ENCODE results near the gene SH2D2A.

DNA sequence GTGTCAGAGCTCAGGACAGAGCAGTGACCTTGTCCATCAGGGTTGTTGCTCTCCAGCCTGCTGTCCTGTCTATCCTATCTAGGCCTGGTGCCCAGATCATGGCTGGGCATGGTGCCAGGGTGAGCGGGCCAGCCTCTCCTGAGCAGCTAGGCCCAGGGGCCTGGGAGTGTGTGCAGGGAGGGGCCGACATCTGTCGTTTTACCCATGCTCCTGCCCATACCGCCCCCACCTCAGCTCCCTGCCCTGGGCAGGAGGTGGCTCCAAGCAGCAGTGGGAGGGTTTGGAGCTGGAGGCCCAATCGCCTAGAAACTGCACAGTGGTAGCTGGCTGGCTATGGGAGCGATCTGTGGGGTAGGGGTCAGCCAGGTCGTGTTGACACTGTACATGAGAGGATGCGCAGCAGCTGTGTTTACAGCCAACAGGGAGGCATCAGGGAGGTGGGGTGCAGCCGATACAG, 35.8 kb upstream of the SH2D2A start:
- TF ChIP-seq, protein P1, sequence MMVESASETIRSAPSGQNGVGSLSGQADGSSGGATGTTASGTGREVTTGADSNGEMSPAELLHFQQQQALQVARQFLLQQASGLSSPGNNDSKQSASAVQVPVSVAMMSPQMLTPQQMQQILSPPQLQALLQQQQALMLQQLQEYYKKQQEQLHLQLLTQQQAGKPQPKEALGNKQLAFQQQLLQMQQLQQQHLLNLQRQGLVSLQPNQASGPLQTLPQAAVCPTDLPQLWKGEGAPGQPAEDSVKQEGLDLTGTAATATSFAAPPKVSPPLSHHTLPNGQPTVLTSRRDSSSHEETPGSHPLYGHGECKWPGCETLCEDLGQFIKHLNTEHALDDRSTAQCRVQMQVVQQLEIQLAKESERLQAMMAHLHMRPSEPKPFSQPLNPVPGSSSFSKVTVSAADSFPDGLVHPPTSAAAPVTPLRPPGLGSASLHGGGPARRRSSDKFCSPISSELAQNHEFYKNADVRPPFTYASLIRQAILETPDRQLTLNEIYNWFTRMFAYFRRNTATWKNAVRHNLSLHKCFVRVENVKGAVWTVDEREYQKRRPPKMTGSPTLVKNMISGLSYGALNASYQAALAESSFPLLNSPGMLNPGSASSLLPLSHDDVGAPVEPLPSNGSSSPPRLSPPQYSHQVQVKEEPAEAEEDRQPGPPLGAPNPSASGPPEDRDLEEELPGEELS (CRISPR knock-in tag; IDR thresholded peaks at IDR 0.05; ENCODE audit: borderline replicate concordance), result no peak
- TF ChIP-seq, protein P2, sequence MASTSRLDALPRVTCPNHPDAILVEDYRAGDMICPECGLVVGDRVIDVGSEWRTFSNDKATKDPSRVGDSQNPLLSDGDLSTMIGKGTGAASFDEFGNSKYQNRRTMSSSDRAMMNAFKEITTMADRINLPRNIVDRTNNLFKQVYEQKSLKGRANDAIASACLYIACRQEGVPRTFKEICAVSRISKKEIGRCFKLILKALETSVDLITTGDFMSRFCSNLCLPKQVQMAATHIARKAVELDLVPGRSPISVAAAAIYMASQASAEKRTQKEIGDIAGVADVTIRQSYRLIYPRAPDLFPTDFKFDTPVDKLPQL (IDR thresholded peaks at IDR 0.05; ENCODE audit: extremely low read depth, insufficient read length), result no peak
- TF ChIP-seq SMC3 (conservative IDR thresholded peaks at IDR 0.05; ENCODE audit: insufficient read depth, low read depth, low read length) (no peak), ELF1 (tag; IDR thresholded peaks at IDR 0.05) (no peak), POLR2A (conservative IDR thresholded peaks at IDR 0.05) (no peak)
- TF ChIP-seq, protein P3, sequence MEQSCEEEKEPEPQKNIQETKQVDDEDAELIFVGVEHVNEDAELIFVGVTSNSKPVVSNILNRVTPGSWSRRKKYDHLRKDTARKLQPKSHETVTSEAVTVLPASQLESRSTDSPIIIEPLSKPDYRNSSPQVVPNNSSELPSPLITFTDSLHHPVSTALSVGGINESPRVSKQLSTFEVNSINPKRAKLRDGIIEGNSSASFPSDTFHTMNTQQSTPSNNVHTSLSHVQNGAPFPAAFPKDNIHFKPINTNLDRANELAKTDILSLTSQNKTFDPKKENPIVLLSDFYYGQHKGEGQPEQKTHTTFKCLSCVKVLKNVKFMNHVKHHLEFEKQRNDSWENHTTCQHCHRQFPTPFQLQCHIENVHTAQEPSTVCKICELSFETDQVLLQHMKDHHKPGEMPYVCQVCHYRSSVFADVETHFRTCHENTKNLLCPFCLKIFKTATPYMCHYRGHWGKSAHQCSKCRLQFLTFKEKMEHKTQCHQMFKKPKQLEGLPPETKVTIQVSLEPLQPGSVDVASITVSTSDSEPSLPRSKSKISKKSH (CRISPR knock-in tag; IDR thresholded peaks at IDR 0.05), result no peak

All from K562 (cell line).